GM18868 (cell line): ENCODE results near the gene IL17D.
A peak's percentile ranks its signal among the peaks of the same experiment; 100 is the strongest.

Experiments
- ATAC-seq: cut with Tn5 transposase; IDR thresholded peaks from one replicate; pipeline ENCODE4 v1.9.1; 2021; ENCODE audit warnings: mild to moderate bottlenecking, moderate library complexity; ENCODE audit not compliant: unreplicated experiment

The IL17D gene

DNA sequence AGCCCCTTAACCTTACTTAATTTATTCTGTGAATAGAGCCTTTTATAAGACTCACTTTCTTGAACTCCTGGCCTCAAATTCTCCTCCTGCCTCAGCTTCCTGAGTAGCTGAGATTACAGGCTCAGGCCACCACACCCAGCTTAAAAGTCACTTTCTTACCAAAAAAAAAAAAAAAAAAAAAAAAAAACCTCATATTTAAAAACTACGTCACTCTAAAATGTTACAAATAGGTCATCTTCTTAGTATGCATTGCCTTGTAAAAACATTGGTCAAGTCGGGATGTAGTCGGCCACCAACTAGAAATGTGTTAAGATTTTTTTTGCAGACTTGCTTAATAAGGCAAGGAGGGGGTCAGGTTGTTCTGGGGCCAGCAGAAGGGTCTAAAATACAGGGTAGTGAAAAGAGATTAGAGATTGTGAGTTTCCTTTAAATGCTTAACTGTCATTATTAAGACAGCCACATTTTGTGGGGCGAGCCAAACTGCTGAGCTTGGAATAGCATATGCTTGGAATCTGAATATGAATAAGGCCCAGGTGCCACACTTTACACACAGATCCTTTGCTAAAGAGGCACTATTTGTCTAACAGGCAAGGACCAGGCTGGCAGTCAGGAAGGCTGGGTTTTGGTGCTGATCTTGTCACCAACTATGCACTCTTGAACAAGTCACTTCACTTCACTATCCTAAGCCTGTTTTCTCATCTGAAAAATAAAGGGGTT lies 16.5 kb upstream of the IL17D start:
- no peak for ATAC-seq

GRCh38 chr13:20689291-20689690 lies 14.2 kb upstream of the IL17D start:
- ATAC-seq, result no peak

DNA sequence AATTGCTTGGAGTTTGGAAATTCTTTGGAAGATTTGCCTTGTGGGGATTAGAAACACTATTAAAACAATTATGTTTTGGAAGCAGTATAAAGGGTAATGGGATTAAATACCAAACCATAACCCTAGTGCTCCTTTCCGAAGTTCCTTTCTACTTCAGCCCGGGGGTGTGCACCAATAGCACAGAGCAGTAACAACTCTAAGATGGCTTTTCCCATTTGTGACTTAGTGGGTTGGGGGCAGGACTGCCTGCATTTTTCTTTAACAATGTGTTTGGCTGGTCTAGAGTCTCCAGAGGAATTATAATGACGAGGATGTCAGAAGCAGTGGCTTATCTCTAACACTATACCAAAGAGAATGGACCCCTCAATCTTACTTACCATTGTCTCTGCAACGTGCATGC lies 11.9 kb upstream of the IL17D start:
- no peak for ATAC-seq

DNA sequence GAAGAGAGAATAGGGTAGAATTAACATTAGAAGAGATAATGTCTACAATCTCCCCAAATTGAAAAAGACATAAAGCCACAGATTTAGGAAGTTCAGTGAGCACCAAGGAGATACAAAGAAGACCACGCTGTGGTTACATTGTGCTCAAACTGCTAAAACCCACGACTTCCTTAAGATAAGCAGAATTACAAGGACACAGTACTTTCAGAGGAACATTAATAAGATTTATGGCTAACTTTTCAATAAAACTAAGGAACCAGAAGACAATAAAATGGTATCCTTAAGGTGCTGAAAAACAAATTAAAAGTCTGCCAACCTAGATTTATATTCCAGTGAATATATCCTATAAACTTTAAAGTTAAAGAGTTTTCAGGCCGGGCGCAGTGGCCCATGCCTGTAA lies 7.4 kb upstream of the IL17D start:
- ATAC-seq, result no peak

DNA sequence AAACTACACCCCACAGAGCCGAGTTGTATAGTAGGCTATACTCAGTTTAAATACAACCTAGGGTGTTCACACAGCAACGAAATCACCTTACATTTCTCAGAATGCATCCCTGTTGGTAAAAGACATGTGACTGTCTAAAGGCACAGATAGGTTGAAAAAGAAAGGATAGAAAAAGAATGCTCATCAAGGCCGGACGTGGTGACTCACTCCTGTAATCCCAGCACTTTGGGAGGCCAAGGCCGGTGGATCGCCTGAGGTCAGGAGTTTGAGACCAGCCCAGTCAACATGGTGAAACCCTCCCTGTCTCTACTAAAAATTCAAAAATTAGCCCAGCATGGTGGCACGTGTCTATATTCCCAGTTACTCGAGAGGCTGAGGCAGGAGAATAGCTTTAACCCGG lies 3.8 kb upstream of the IL17D start:
- no peak for ATAC-seq

- ATAC-seq, result no peak
Measured at GRCh38 chr13:20700288-20700687, 3.2 kb upstream of the IL17D start.

GRCh38 chr13:20701461-20701860 lies 2.0 kb upstream of the IL17D start:
- no peak for ATAC-seq

- ATAC-seq, result no peak
Measured at GRCh38 chr13:20702530-20702914, 977 bp upstream of the IL17D start.

DNA sequence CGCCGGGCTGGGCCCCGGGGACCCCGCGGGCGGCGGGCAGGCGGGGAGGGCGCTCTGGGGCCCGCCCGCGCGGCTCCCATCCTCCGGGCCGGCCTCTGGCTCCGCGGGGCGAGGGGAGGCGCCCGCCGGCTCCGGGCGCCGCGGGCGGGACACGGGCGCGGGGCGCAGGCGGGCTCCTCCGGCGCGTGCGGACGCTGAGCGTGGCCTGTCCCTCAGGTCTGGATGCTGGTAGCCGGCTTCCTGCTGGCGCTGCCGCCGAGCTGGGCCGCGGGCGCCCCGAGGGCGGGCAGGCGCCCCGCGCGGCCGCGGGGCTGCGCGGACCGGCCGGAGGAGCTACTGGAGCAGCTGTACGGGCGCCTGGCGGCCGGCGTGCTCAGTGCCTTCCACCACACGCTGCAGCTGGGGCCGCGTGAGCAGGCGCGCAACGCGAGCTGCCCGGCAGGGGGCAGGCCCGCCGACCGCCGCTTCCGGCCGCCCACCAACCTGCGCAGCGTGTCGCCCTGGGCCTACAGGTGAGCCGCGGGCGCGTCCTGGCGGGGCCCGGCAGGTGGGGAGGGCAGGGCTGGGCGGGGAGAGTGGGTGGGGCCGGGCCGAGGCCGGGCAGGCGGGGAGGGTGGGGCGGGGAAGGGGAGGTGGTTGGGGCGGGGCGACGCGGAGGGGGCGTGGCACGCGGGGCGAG lies 420 bp downstream of the IL17D start:
- peak; percentile 91 for ATAC-seq

- ATAC-seq, result no peak
Measured at GRCh38 chr13:20704459-20705069, 1.1 kb downstream of the IL17D start.

DNA sequence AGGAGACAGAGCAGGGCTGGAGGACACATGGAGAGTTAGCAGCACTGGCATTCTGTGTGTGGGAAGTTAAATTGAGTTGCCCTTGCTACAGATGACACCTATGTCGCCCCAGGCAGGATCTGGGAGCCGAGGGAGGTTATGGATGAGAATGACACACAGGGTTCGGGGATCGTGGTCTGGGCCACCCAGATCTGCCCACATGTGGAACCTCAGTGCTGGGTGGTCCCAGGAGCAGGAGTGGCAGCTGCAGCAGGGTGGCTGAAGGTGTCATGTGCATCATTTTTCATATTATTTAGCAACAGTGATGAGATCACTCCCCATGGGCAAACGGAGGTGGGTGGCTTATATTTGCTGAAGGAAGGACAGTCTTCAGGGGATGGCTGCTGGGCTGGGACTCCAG lies 3.2 kb downstream of the IL17D start:
- no peak for ATAC-seq

DNA sequence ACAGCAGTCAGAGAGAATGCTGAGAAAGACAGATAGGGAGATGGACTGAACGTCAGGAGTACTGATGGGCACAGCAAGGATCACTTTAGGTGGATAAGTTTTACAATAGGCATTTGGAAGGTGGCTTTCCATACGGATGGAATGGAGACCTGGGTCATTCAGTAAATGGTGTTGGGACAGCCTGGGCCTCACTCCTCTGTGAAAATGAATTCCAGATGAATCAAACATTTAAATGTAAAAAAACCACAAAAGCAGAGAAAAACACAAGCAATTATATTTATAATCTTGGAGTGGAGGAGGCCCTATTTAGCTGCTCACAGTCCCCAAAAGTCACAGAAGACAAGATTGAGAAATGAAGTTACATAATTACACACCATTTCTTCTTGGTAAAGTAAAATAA lies 4.7 kb downstream of the IL17D start:
- ATAC-seq, result no peak

DNA sequence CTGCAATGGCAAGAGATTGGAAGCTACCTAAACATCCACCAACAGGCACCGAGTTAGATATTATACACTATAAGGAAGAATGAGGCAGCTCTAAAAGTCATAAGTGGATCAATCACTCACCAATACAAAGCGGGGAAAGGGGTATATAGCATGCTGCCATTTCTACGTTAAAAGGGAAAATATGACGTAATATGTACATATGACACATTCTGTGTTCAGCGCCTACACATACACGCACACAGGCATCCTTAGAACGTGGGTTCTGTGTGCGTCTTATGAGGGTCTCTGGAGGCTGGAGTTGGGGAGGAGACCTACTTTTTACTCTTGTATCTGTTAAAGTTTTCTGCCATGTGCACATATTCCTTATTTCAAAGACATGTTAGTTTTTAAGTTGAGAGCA lies 5.9 kb downstream of the IL17D start:
- no peak for ATAC-seq

DNA sequence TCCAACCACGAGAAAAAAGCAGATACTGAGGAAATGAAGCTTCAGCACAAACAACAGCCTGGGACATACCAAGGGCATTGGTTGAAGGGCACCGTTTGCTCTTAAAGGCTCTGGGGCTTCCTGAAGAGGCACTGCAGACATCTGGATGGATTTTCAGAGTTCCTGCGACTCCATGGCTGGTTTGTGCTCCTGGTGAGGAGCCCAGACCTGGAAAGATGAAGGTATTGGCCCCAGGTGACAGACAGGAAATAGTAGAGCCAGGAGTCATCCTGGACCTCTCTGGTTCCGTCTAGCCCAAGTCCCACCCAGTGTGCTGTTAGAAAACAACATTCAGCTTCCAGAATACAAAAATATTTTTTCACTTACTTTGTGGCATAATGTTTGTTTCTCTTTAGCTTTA lies 6.3 kb downstream of the IL17D start:
- ATAC-seq, result no peak

DNA sequence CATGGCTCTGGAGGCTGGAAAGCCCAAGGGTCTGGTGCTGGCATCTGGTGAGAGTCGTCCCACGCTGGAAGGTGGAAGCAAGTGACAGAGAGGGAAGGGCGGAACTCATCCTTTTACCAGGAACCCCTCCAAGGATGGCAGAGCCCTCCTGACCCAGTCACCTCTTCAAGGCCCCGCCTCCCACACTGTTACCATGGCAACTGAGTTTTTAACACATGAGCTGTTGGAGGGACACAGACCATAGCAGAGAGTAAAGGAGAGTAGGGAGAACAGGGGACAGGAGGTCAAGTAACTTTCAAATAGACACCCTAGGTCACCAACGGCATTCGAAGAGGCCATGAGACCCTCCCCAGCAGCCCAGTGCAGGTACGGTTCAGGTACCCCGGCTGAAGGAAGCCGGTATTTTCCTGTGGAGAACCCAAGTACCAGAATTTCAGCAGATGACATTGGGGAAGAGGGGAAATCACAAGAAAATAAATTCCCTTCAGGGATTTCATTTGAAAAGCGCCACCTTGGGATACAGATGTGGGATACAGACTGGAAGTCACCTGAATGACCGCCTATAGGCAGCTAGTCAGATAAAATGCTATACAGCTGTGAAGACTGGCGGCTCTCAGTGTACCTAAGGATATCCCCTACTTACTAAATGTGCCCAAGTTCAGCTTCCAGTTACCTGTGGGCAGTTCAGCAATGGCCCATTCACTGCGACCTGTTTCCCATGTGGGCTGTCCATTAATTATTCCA lies 8.0 kb downstream of the IL17D start:
- no peak for ATAC-seq

- ATAC-seq, result no peak
Measured at GRCh38 chr13:20713014-20713376, 9.5 kb downstream of the IL17D start.

DNA sequence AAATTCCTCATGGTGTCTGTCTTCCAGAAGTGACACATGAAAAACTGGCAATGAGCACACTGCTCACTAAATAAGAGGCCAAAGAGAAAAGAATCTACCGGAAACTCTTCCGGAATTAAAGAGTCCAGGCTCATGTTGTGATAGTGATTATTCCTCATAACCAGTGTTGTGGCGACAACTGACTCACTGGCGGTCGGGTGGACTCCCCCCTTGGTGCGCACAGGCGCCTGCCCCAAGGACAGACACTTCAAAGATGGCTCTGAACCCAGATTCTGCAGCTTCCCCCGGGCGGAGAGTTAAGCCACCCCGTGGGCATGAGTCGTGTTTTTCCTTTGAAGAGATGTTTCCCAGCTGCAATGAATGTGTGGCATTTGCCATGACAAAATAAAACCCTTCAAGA lies 10.3 kb downstream of the IL17D start:
- ATAC-seq, result no peak

GRCh38 chr13:20714161-20714560 lies 10.7 kb downstream of the IL17D start:
- ATAC-seq, result no peak

DNA sequence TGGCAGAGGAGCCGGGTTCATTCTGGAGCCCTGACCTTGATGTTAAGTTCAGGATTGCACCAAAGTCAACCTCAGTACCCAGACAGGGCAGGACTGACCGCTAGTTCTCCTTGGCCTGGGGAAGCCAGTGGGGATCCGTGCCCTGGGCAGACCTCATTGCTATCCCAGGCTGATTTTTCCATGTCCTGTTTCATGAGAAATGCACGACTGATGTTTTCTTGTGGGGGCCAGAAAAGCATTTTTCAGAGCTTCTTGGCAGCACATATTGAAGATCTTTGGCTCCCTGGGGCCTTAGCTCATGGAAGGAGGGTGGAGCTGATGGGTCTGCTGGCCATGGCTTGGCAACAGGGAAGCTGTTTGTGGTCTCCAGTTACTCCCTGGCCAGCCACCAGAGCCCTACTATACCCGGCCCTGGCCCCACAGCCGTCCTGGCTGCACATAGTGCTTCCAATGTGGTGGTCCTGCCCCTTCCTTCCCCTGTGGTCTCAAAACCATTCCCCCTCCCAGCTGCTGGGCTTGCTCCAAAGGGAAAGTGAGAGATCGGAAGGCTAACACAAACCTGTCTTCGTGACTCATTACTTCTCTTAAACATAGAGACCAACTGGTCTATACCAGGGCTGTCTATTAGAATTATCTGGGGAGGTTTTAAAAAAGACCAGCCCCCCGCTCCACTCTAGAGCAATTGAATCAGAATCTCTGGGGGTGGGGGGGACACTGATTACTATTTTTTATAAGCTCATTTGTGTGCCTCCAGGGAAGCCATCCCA lies 11.2 kb downstream of the IL17D start:
- ATAC-seq, result no peak

- ATAC-seq, result no peak
Measured at GRCh38 chr13:20715330-20715712, 11.8 kb downstream of the IL17D start.

DNA sequence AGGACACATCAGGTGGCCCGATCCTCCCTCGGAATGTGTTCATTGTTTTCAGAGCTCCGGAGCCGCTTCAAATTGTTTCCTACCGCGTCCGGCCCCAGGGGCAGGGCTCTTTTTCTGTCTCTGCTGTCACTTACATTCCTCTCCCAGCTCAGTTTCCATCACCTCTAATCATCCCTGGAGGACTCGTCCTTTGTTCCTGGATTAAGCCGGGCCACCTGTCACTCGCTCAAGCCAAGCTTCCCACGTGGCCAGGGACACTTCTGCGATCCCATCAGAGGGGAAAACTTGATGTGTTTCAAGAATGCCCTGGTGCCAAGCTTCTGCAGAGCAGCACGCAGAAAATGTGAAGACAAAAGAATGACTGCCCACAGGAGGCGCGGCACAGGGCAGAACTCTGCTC lies 13.5 kb downstream of the IL17D start:
- ATAC-seq, result no peak
